ENCODE measurements around the gene SLC11A2. TPM values are rescaled to one million over a fixed set of nuclear protein-coding genes. Genes with fewer than 3 reads are reported as not detected.

Gene SLC11A2
- total RNA-seq, 3 donors from 2014 or later (not counting 1 experiment from before 2014, with no cell fraction given) = 34.3 to 54.3 (median 42.7) TPM

DNA sequence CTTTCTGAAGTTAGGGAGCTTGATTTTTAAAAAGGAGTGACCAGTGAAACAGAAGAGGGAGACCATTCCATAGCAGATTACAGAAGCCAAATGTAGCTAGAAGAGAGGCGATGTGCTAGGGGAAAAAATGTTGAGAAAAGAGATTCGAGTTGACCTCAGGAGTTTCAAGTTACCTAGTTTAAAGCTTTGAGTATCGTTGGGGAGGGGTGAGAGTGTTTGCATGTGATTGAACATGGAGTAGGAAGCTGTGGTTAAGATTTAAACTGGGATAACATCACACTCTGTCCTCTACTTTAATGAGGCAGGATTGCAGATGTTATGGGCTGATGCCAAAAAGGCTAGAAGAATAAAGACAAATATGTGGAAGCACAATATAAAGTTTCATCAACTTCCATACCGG lies 25.6 kb upstream of the SLC11A2 start:
- Mint-ChIP-seq H3K27me3 (ENCODE audit: low read depth in 2 of 2) (no peaks in the 10 kb centered on the region), H3K4me1 (peaks cover 23 to 34% of the 10 kb centered on the region in 2 donors), H3K27ac (peak overlapping the region in 1 of 2 donors; percentile 40), H3K36me3 (peaks cover 10% of the 10 kb centered on the region), H3K9me3 (no peaks in the 10 kb centered on the region), H3K4me3 (no peak overlapping the region)
- Histone ChIP-seq H3K27ac (ENCODE audit: low read length) (no peak overlapping the region), H3K9me3 (ENCODE audit: control insufficient read depth, insufficient read depth, low read length) (no peaks in the 10 kb centered on the region), H3K4me1 (ENCODE audit: control insufficient read depth, insufficient read depth, low read length) (peaks cover 19% of the 10 kb centered on the region), H3K27me3 (ENCODE audit: control insufficient read depth, insufficient read depth, low read length) (no peaks in the 10 kb centered on the region), H3K4me3 (ENCODE audit: low read length) (no peak overlapping the region), H3K36me3 (ENCODE audit: control insufficient read depth, insufficient read depth, low read length) (peaks cover 28% of the 10 kb centered on the region)
- DNase-seq (no peak), ATAC-seq (no peak)
- intact Hi-C loops (cut with micrococcal nuclease) = no loop called here
- WGBS (ENCODE audit: insufficient coverage) = 60% methylated on average over 4 of the region's 4 CpGs
- TF ChIP-seq, protein P1, sequence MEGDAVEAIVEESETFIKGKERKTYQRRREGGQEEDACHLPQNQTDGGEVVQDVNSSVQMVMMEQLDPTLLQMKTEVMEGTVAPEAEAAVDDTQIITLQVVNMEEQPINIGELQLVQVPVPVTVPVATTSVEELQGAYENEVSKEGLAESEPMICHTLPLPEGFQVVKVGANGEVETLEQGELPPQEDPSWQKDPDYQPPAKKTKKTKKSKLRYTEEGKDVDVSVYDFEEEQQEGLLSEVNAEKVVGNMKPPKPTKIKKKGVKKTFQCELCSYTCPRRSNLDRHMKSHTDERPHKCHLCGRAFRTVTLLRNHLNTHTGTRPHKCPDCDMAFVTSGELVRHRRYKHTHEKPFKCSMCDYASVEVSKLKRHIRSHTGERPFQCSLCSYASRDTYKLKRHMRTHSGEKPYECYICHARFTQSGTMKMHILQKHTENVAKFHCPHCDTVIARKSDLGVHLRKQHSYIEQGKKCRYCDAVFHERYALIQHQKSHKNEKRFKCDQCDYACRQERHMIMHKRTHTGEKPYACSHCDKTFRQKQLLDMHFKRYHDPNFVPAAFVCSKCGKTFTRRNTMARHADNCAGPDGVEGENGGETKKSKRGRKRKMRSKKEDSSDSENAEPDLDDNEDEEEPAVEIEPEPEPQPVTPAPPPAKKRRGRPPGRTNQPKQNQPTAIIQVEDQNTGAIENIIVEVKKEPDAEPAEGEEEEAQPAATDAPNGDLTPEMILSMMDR (IDR thresholded peaks at IDR 0.05) = no peak

DNA sequence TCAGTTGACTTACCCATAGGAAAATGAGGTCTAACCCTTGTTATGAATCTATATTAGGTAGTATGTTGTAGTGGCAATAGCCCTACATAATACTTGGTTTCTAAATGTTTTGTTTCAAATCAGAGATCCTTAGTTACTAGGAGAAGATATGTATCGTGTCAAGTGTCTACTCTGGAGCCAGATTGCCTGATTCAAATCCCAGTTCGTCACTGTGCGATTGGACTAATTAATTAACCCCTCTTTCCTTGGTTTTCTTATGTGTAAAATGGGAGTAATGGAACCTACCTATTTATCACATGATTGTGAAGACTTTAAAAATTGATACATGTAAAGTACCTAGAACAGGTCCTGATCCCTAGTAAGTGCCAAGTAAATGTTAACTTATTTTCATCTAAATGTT lies 23.3 kb upstream of the SLC11A2 start:
- H3K36me3 ChIP-seq (ENCODE audit: control insufficient read depth, insufficient read depth, low read length) = peaks cover 11% of the 10 kb centered on the region
- TF ChIP-seq, protein P1 (IDR thresholded peaks at IDR 0.05) = no peak
- H3K4me1 ChIP-seq (ENCODE audit: control insufficient read depth, insufficient read depth, low read length) = peaks cover 19% of the 10 kb centered on the region
- no CpG with 5 or more reads among the region's 3 CpGs for WGBS (ENCODE audit: insufficient coverage)
- Mint-ChIP-seq H3K9me3 (no peaks in the 10 kb centered on the region), H3K27me3 (ENCODE audit: low read depth in 2 of 2) (no peaks in the 10 kb centered on the region), H3K27ac (peak overlapping the region; percentile 90 to 96), H3K36me3 (peaks cover 10% of the 10 kb centered on the region), H3K4me1 (peaks cover 26 to 37% of the 10 kb centered on the region in 2 donors), H3K4me3 (peak overlapping the region; percentile 31)
- H3K9me3 ChIP-seq (ENCODE audit: control insufficient read depth, insufficient read depth, low read length) = no peaks in the 10 kb centered on the region
- DNase-seq = no peak
- no peak overlapping the region for H3K4me3 ChIP-seq (ENCODE audit: low read length)
- no peaks in the 10 kb centered on the region for H3K27me3 ChIP-seq (ENCODE audit: control insufficient read depth, insufficient read depth, low read length)
- H3K27ac ChIP-seq (ENCODE audit: low read length) = peak overlapping the region; percentile 83
- ATAC-seq = no peak
- intact Hi-C loops (cut with micrococcal nuclease) = loop anchor here (5.0 kb wide), 1 partner anchor 123 kb away; the partner anchor contains the start of gene TFCP2

DNA sequence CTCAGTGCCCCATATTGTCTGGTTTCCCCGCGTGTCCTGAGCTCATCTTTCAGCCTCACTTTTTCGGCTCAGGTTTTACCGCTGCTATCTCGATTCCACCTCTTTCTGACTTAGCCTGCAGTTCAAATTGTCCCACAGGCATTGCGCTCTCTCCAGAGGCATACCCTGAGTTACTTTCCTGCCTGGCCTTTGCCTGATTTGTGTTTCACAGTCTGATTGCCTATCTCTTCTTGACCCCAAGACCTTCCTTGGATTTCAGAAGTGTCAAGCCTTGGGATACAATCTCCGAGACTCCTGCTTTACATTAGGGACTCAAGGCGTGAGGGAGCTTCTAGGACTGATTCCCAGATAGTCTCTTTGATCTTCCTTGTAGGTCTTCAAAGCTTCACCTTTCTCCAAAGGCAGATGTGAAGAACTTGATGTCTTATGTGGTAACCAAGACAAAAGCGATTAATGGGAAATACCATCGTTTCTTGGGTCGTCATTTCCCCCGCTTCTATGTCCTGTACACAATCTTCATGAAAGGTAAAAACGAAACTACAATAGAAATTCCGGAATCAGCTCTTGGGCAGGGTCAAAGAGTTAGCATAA lies 22.6 kb upstream of the SLC11A2 start:
- Histone ChIP-seq H3K27me3 (ENCODE audit: control insufficient read depth, insufficient read depth, low read length) (no peaks in the 10 kb centered on the region), H3K4me1 (ENCODE audit: control insufficient read depth, insufficient read depth, low read length) (peaks cover 19% of the 10 kb centered on the region), H3K4me3 (ENCODE audit: low read length) (peak overlapping the region; percentile 63), H3K27ac (ENCODE audit: low read length) (peak overlapping the region; percentile 83), H3K36me3 (ENCODE audit: control insufficient read depth, insufficient read depth, low read length) (peaks cover 3% of the 10 kb centered on the region), H3K9me3 (ENCODE audit: control insufficient read depth, insufficient read depth, low read length) (no peaks in the 10 kb centered on the region)
- peak in 1 of 2 donors; percentile 75 for DNase-seq
- no peaks in the 10 kb centered on the region for H3K27me3 Mint-ChIP-seq (ENCODE audit: low read depth in 2 of 2)
- peaks cover 26 to 37% of the 10 kb centered on the region in 2 donors for H3K4me1 Mint-ChIP-seq
- 28% methylated on average over 12 of the region's 14 CpGs for WGBS (ENCODE audit: insufficient coverage)
- H3K9me3 Mint-ChIP-seq = no peaks in the 10 kb centered on the region
- ATAC-seq = no peak
- intact Hi-C loops (cut with micrococcal nuclease) = loop anchor here (1.0 to 5.0 kb wide), 2 partner anchors 22 to 124 kb away; partner anchors contain the start of genes SLC11A2 and TFCP2
- peak overlapping the region; percentile 91 for H3K4me3 Mint-ChIP-seq
- H3K27ac Mint-ChIP-seq = peak overlapping the region; percentile 90 to 96
- H3K36me3 Mint-ChIP-seq = peaks cover 10% of the 10 kb centered on the region
- TF ChIP-seq, protein P1 (IDR thresholded peaks at IDR 0.05) = no peak
